HCT116 (cell line): ENCODE results near the gene TBXT.

ENCODE experiments used
- EGR1 ChIP-seq: IDR thresholded peaks from 2 replicates; pipeline ENCODE4 v1.6.1; 2012; ENCODE audit warnings: low read depth
- EZH2 ChIP-seq: fragments of 200-600 bp; sonication (generic); IDR thresholded peaks from 2 replicates; pipeline ENCODE4 v1.6.1; 2017; ENCODE audit warnings: antibody characterized with exemption, mixed run types
- MAX ChIP-seq: IDR thresholded peaks from 2 replicates; pipeline ENCODE4 v1.6.1; 2012
- POLR2A ChIP-seq: IDR thresholded peaks from 2 replicates; pipeline ENCODE4 v1.7.0; 2011; ENCODE audit warnings: borderline replicate concordance; ENCODE audit not compliant: insufficient read depth, insufficient read length; ENCODE audit errors: extremely low read depth
- POLR2AphosphoS5 ChIP-seq: IDR thresholded peaks from 2 replicates; pipeline ENCODE4 v1.6.1; 2011; ENCODE audit warnings: mild to moderate bottlenecking, low read depth, low read length, moderate library complexity
- ZFX ChIP-seq: fragments of 450-650 bp; IDR thresholded peaks from 2 replicates; pipeline ENCODE4 v1.6.1; 2017
- TF ChIP-seq, protein P1 (sequence below), 3 experiments: fragments of 200-600 bp in 1 of 3; sonication (generic) in 1 of 3; IDR thresholded peaks in 2 of 3; conservative IDR thresholded peaks in 1 of 3; 2 replicates each; pipeline ENCODE4 v1.5.1; 2012 to 2017; ENCODE audit warnings: low read depth in 2 of 3, low read length in 2 of 3, antibody characterized with exemption in 1 of 3, borderline replicate concordance in 1 of 3, control low read depth in 1 of 3, mild to moderate bottlenecking in 1 of 3, mixed read lengths in 1 of 3, mixed run types in 1 of 3, moderate library complexity in 1 of 3; ENCODE audit not compliant: insufficient read depth in 1 of 3
- TF ChIP-seq, protein P2 (sequence below): IDR thresholded peaks from 2 replicates; pipeline ENCODE4 v1.6.1; 2012; ENCODE audit warnings: low read depth

DNA sequence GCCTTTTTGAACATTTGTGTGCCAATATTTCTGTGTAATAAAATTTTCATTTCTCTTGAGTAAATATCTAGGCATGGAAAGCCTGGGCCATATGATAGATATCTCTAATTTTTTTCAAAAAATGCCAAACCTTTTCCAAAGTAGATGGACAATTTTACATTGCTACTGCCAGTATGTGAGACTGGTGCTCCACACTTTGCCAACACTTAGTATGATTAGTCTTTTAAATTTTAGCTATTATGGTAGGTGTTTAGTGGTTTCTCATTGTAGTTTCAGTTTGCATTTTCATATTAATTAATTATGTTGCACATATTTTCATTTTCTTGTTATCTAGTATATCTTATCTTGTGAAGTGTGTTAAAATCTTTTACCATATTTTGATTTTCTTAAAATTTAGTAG is 52.0 kb downstream of the TBXT start:
- TF ChIP-seq, protein P1, sequence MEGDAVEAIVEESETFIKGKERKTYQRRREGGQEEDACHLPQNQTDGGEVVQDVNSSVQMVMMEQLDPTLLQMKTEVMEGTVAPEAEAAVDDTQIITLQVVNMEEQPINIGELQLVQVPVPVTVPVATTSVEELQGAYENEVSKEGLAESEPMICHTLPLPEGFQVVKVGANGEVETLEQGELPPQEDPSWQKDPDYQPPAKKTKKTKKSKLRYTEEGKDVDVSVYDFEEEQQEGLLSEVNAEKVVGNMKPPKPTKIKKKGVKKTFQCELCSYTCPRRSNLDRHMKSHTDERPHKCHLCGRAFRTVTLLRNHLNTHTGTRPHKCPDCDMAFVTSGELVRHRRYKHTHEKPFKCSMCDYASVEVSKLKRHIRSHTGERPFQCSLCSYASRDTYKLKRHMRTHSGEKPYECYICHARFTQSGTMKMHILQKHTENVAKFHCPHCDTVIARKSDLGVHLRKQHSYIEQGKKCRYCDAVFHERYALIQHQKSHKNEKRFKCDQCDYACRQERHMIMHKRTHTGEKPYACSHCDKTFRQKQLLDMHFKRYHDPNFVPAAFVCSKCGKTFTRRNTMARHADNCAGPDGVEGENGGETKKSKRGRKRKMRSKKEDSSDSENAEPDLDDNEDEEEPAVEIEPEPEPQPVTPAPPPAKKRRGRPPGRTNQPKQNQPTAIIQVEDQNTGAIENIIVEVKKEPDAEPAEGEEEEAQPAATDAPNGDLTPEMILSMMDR (IDR thresholded peaks at IDR 0.05 in 2 of 3, conservative IDR thresholded peaks at IDR 0.05 in 1 of 3; ENCODE audit: borderline replicate concordance in 1 of 3, insufficient read depth in 1 of 3, low read depth in 2 of 3, low read length in 2 of 3): no peak
- TF ChIP-seq POLR2A (no peak), EGR1 (no peak), POLR2AphosphoS5 (no peak), EZH2 (no peak), MAX (no peak), ZFX (no peak)
- TF ChIP-seq, protein P2, sequence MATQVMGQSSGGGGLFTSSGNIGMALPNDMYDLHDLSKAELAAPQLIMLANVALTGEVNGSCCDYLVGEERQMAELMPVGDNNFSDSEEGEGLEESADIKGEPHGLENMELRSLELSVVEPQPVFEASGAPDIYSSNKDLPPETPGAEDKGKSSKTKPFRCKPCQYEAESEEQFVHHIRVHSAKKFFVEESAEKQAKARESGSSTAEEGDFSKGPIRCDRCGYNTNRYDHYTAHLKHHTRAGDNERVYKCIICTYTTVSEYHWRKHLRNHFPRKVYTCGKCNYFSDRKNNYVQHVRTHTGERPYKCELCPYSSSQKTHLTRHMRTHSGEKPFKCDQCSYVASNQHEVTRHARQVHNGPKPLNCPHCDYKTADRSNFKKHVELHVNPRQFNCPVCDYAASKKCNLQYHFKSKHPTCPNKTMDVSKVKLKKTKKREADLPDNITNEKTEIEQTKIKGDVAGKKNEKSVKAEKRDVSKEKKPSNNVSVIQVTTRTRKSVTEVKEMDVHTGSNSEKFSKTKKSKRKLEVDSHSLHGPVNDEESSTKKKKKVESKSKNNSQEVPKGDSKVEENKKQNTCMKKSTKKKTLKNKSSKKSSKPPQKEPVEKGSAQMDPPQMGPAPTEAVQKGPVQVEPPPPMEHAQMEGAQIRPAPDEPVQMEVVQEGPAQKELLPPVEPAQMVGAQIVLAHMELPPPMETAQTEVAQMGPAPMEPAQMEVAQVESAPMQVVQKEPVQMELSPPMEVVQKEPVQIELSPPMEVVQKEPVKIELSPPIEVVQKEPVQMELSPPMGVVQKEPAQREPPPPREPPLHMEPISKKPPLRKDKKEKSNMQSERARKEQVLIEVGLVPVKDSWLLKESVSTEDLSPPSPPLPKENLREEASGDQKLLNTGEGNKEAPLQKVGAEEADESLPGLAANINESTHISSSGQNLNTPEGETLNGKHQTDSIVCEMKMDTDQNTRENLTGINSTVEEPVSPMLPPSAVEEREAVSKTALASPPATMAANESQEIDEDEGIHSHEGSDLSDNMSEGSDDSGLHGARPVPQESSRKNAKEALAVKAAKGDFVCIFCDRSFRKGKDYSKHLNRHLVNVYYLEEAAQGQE: no peak
